Dermis blood vessel endothelial cell (primary cell): ENCODE results near the gene TMEM256. TPM values are rescaled to one million over a fixed set of nuclear protein-coding genes. Genes with fewer than 3 reads are reported as not detected.
"Not testable (repeated sequence)": the region's sequence is repeated elsewhere in the genome, so short reads cannot be mapped to it uniquely, and the experiment has no call there.

Experiments
- DNase-seq: peaks from one replicate; pipeline ENCODE4 v3.0.0; 2010
- total RNA-seq: library from RNA; depleted of rRNA; stranded (reverse); fragments of >200 nt; gene quantifications from 2 replicates; pipeline ENCODE4 v1.2.3, GENCODE V29; 2014

The TMEM256 gene
- total RNA-seq, 1 donor from 2014 or later, result 112 TPM

GRCh38 chr17:7383371-7383741 lies 20.5 kb downstream of the TMEM256 start:
- no peak for DNase-seq

DNA sequence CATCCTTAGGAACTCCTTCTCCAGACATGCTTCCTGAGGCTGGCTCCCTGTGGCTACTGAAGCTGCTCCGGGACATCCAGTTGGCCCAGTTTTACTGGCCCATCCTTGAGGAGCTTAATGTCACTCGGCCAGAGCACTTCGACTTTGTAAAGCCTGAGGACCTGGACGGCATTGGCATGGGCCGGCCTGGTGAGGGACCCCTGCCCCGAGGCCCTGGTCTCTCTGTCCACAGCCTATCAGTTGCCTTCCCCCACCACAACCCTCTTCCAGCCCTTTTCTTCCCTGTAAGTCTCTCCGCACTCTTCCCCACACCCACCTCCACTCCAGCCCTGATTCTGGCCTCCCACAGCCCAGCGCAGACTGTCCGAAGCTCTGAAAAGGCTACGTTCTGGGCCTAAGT lies 21.0 kb downstream of the TMEM256 start:
- DNase-seq, result no peak

DNA sequence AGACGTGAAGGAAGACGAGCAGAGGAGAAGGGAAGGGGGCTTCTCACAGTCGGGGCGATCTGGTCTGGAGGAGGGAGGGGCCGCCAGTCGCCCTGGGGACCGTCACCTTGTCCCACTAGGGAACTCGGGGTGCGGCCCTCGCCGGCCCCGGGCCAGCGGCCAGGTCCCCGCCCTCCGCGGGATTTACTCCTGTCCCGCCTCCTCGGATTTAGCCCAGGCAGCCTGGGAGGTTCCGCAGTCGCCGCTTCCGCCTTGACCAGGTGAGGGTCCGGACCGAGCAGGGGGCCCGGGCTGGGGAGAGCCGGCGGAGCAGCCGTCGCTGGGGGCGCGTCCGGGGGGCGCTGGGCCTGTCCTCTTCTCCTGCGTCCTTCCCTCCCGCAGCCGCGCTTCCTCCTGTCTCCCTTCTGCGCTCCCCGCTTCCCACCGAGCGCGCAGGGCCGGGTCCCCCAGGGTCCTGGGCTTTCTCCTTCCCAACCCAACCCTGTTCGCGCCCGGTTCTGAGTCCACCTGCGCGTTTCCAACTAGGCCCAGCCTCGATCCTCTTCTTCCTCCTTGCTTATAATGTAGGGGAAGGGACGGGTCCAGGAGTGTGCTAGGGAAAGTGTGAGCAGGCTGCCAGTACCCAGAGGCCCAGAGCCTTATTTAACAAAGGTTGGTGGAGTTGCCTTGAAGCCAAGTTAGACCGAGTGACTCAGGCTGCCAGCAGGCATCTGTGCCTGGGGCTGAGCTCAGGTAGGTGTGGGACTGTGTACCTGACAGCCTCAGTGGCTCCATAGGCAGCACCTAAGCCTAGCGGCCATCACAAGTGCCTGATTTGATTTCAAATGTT lies 22.8 kb downstream of the TMEM256 start, which contains the start of gene TNK1:
TNK1 (plus strand) TSS at position 235 of the 829 bp plus-strand sequence. CDS start 1,838 bp downstream, outside the sequence.
- no peak for DNase-seq

GRCh38 chr17:7380321-7380720 lies 23.6 kb downstream of the TMEM256 start:
- DNase-seq, result no peak

GRCh38 chr17:7379134-7379533 lies 24.8 kb downstream of the TMEM256 start:
- no peak for DNase-seq

- DNase-seq, result no peak
Observed at GRCh38 chr17:7374353-7374752, 29.5 kb downstream of the TMEM256 start.

- DNase-seq, result no peak
Observed at GRCh38 chr17:7370853-7371252, 33.0 kb downstream of the TMEM256 start.

GRCh38 chr17:7369825-7370224 lies 34.1 kb downstream of the TMEM256 start:
- DNase-seq, result no peak

GRCh38 chr17:7368599-7368994 lies 35.3 kb downstream of the TMEM256 start:
- DNase-seq, result not testable (repeated sequence)

GRCh38 chr17:7367918-7368598 lies 35.8 kb downstream of the TMEM256 start:
- no peak for DNase-seq

GRCh38 chr17:7367083-7367482 lies 36.8 kb downstream of the TMEM256 start:
- no peak for DNase-seq

DNA sequence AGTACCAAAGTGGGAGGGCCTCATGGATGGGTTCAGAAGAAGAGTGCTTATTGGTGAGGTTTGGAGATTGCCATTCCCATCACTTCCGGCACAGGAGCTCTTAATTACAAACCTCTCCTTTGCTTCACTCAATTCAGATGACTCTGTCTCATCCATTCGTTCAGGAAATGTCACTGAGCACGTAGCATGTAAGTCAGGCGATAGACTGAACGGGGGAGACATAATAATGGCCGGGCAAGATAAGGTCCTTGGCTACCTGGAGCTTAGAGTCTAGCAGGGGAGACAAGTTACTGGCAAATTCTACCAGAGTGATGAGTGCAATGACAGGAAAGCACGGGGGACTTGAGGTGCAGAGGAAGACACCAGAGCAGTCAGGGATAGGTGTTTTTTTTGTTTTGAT lies 37.9 kb downstream of the TMEM256 start:
- DNase-seq, result not testable (repeated sequence)

GRCh38 chr17:7363311-7363710 lies 40.6 kb downstream of the TMEM256 start:
- no peak for DNase-seq

GRCh38 chr17:7361906-7362305 lies 42.0 kb downstream of the TMEM256 start:
- no peak for DNase-seq

- DNase-seq, result no peak
Observed at GRCh38 chr17:7357381-7357780, 46.5 kb downstream of the TMEM256 start.

DNA sequence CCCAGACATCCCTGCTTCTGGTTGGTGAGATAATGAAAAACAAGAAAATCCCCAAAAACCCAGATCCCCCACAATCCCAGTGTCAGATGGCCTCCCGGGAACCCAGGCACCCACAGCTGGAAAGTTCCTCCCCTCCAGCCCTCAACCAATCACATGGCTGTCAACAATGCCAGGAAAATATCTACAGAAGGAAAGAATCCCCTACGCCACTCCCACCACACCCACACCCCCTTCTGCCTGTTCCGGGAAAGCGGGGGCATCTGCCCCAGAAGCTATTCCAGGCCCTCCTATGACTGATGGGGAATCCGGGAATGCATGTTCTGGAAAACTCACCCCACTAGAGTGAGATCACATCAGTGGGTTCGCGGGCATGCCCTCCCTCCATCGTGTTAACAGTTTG lies 47.1 kb downstream of the TMEM256 start:
- DNase-seq, result no peak

DNA sequence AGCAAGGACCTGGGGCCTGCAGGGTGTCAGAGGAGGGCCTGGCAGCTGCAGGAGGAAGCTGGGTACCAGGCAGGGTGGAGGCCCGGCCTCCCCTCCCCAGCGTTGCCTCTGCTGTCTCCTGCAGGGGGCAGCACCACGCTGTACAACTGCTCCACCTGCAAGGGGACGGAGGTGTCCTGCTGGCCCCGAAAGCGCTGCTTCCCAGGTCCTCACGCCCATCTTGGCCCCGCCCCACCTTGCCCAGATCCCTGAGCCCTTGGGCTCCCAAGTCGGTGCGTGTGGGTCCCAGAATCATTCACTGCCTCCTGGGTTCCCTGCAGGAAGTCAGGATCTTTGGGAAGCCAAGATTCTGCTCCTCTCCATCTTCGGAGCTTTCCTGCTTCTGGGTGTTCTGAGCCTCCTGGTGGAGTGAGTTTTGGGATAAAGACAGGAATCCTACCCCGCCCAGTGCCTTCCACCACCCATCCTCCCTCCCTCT lies 47.8 kb downstream of the TMEM256 start:
- peak; percentile 86 for DNase-seq

DNA sequence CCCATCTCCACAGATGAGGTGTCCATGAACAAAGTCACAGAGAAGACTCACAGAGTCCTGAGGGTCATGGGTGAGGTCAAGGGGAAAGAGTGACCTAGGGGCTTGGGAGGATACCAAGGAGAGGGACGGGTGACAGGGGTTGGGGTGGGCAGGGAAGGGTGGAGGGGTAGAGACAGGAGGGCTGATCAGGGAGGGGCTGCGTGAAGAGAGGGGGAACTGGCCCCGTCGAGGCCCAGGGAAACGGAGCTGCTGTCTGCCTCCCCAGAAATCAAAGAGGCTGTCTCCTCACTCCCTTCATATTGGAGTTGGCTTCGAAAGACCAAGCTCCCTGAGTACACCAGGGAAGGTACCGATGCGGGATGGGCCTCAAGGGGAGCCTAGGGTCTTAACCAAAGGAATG lies 48.3 kb downstream of the TMEM256 start:
- DNase-seq, result no peak

GRCh38 chr17:7355053-7355452 lies 48.8 kb downstream of the TMEM256 start, which contains the start of gene TMEM95:
Gene TMEM95 (plus strand): TSS chr17:7355156. CDS start chr17:7355205, 49 bp downstream.
- DNase-seq, result no peak

DNA sequence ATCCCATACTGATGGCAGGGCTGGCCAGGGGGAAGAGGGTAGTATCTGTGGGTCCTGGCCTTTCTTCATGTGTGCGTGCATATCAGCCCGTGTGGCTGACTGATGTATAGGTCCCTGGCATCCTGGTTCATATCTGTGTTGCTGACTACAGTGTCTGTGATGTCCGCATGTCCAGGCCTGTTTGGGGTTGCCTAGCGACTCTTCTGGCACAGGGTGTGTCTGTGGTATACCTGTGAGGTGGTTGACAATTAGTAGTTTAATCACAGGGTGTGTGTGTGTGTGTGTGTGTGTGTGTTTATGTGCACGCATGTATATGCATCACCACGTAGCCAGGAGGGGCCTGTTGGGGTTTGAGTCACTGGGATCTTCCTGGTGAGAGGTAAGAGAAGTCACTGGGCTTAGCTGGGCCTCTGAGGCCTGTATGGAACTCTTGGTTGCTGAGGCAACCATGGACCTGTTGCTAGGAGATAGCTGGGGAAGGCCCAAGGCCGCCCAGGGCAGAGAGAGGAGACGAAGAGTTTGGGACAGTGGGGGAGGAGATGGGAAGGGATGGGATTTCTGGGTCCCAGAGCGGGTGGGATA lies 49.5 kb downstream of the TMEM256 start:
- no peak for DNase-seq
